Esophagus squamous epithelium (tissue), 4 donors: ENCODE measurements around the gene AUTS2.

Experiments used
- POLR2A ChIP-seq, 4 donors: fragments of 450-650 bp; IDR thresholded peaks; one replicate each; pipeline ENCODE4 v1.6.1; 2017; ENCODE audit warnings: antibody characterized with exemption in 4 of 4, mild to moderate bottlenecking in 4 of 4, moderate library complexity in 3 of 4
- TF ChIP-seq, protein P1 (sequence below), 6 experiments: fragments of 450-650 bp in 4 of 6; fragments of 200-600 bp in 2 of 6; sonication (generic) in 2 of 6; IDR thresholded peaks; one replicate each; pipeline ENCODE4 v1.5.1; 2016 to 2019; ENCODE audit warnings: antibody characterized with exemption in 6 of 6, mild to moderate bottlenecking in 4 of 6, moderate library complexity in 4 of 6

- TF ChIP-seq, protein P1, sequence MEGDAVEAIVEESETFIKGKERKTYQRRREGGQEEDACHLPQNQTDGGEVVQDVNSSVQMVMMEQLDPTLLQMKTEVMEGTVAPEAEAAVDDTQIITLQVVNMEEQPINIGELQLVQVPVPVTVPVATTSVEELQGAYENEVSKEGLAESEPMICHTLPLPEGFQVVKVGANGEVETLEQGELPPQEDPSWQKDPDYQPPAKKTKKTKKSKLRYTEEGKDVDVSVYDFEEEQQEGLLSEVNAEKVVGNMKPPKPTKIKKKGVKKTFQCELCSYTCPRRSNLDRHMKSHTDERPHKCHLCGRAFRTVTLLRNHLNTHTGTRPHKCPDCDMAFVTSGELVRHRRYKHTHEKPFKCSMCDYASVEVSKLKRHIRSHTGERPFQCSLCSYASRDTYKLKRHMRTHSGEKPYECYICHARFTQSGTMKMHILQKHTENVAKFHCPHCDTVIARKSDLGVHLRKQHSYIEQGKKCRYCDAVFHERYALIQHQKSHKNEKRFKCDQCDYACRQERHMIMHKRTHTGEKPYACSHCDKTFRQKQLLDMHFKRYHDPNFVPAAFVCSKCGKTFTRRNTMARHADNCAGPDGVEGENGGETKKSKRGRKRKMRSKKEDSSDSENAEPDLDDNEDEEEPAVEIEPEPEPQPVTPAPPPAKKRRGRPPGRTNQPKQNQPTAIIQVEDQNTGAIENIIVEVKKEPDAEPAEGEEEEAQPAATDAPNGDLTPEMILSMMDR (IDR thresholded peaks at IDR 0.05) = no peak
- TF ChIP-seq POLR2A (IDR thresholded peaks at IDR 0.05) = no peak
These were observed 59.7 kb downstream of the AUTS2 start for GRCh38 chr7:69657985-69658384.
